HG02642 (cell line): ENCODE data around the gene C11orf68.

ENCODE experiments used
- ATAC-seq: cut with Tn5 transposase; IDR thresholded peaks from one replicate; pipeline ENCODE4 v1.9.1; 2021; ENCODE audit warnings: mild to moderate bottlenecking; ENCODE audit not compliant: unreplicated experiment, poor library complexity

Gene C11orf68

GRCh38 chr11:65879617-65880016 is 39.2 kb downstream of the C11orf68 start, which contains the start of gene CTSW:
TSS of gene CTSW (plus strand) at chr11:65879837. CDS start at chr11:65879855, 18 bp downstream.
- no peak for ATAC-seq

- ATAC-seq = peak; percentile 86
Observed at GRCh38 chr11:65873318-65874156, 45.3 kb downstream of the C11orf68 start.

- no peak for ATAC-seq
Observed at GRCh38 chr11:65872586-65873317, 46.1 kb downstream of the C11orf68 start, which contains the start of gene EFEMP2. TSS of gene EFEMP2 (minus strand) at chr11:65872800. CDS start at chr11:65872354, 446 bp downstream.

- ATAC-seq = no peak
Observed at GRCh38 chr11:65871811-65872548, 46.9 kb downstream of the C11orf68 start.

- no peak for ATAC-seq
Observed at GRCh38 chr11:65870706-65871681, 47.9 kb downstream of the C11orf68 start.

- no peak for ATAC-seq
Observed at GRCh38 chr11:65870307-65870658, 48.6 kb downstream of the C11orf68 start.

GRCh38 chr11:65869643-65870306 is 49.1 kb downstream of the C11orf68 start:
- ATAC-seq = no peak

- ATAC-seq = no peak
Observed at GRCh38 chr11:65868907-65869306, 50.0 kb downstream of the C11orf68 start.

- no peak for ATAC-seq
Observed at GRCh38 chr11:65868076-65868667, 50.7 kb downstream of the C11orf68 start.

GRCh38 chr11:65867284-65868071 is 51.4 kb downstream of the C11orf68 start:
- ATAC-seq = no peak
